H1 (cell line): ENCODE results near the gene BACE1. TPM values are rescaled to one million over a fixed set of nuclear protein-coding genes. Genes with fewer than 3 reads are reported as not detected.

Experiments used
- CTBP2 ChIP-seq: IDR thresholded peaks from 2 replicates; pipeline ENCODE4 v1.7.0; 2011; ENCODE audit warnings: borderline replicate concordance, mild to moderate bottlenecking, moderate library complexity, mixed read lengths, low read length; ENCODE audit not compliant: insufficient read depth, insufficient read length
- EGR1 ChIP-seq: IDR thresholded peaks from 2 replicates; pipeline ENCODE4 v1.6.1; 2011; ENCODE audit warnings: low read depth, low read length, borderline replicate concordance
- JUND ChIP-seq: IDR thresholded peaks from 2 replicates; pipeline ENCODE4 v1.6.1; 2011; ENCODE audit warnings: mild to moderate bottlenecking, improper control_type of control experiment, low read length
- KDM1A ChIP-seq: fragments of 200-600, 300-600 bp; sonication (generic); IDR thresholded peaks from 2 replicates; pipeline ENCODE4 v1.7.1; 2016; ENCODE audit warnings: mild to moderate bottlenecking, low read length, borderline replicate concordance
- KDM5A ChIP-seq: fragments of 200-600 bp; IDR thresholded peaks from 2 replicates; pipeline ENCODE4 v1.7.1; 2012; ENCODE audit warnings: mild to moderate bottlenecking, low read length, inconsistent platforms, mixed read lengths
- PHF8 ChIP-seq: fragments of 200-600 bp; sonication (generic); conservative IDR thresholded peaks from 2 replicates; pipeline ENCODE4 v1.7.1; 2012; ENCODE audit warnings: low read depth, mild to moderate bottlenecking, inconsistent platforms, low read length, moderate library complexity
- SIN3A ChIP-seq, 2 experiments: IDR thresholded peaks in 1 of 2; conservative IDR thresholded peaks in 1 of 2; 2 replicates each; pipeline ENCODE4 v1.6.1; 2011 to 2012; ENCODE audit warnings: low read length in 2 of 2, improper control_type of control experiment in 1 of 2, low read depth in 1 of 2, mild to moderate bottlenecking in 1 of 2
- SIRT6 ChIP-seq: IDR thresholded peaks from one replicate; pipeline ENCODE4 v1.7.1; 2012; ENCODE audit warnings: low read length, inconsistent platforms
- TBP ChIP-seq: IDR thresholded peaks from 2 replicates; pipeline ENCODE4 v1.6.1; 2011; ENCODE audit warnings: low read depth, low read length, improper control_type of control experiment
- polyA plus RNA-seq, 7 experiments: library from polyadenylated mRNA; depleted of rRNA in 3 of 7; stranded (reverse) in 5 of 7; unstranded in 2 of 7; fragments of >200 nt in 5 of 7; fragments of 200-250 nt in 2 of 7; gene quantifications; 1 replicate in 5 of 7; 2 replicates in 1 of 7; 4 replicates in 1 of 7; pipeline versions ENCODE4 v1.2.1 to v1.2.3, GENCODE V29; 2011 to 2013; ENCODE audit warnings: missing spikeins in 2 of 7, mixed read lengths in 2 of 7
- total RNA-seq: library from RNA; stranded (reverse); fragmentation: NEBNext Ultra II Directional; extraction: Animal tissue kit (Norgen Biotek cat#: 25700); gene quantifications from 2 replicates; pipeline ENCODE4 v1.2.1, GENCODE V29; 2021

BACE1 gene
- total and polyA plus RNA-seq, 2 of the 8 experiments (the other 6 are each of a cell fraction or from before 2014, with no cell fraction given): 7.7 to 7.9 TPM

DNA sequence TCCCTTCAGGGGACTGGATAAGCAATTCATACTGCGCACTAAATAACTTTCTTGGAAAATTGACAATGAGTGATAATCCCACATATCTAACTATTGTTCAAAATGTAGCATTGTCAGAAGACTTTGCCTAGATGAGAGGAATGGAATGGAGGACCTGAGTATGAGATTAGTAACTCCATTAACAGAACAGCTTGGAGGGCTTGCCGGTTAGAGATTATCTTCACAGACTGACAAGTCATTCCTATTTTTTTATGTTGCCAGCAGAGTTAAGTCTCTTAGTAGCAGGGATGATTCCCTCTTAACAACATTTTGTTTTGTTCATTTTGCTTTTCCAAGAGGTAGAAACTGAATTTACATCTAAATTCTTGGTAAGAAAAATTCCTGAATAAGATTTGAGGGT, 32.0 kb downstream of the BACE1 start (continued):
- TF ChIP-seq EGR1: no peak
- TF ChIP-seq SIRT6: no peak
- TF ChIP-seq PHF8: no peak
- TF ChIP-seq KDM1A: no peak
- TF ChIP-seq KDM5A: no peak
- TF ChIP-seq CTBP2: no peak
- TF ChIP-seq TBP: no peak
- no peak for TF ChIP-seq JUND
- no peak for TF ChIP-seq SIN3A (conservative IDR thresholded peaks at IDR 0.05 in 1 of 2, IDR thresholded peaks at IDR 0.05 in 1 of 2; ENCODE audit: low read depth in 1 of 2, low read length in 2 of 2)
